ENCODE data around the gene VAMP7.
"Not testable (repeated sequence)": the region's sequence is repeated elsewhere in the genome, so short reads cannot be mapped to it uniquely, and the experiment has no call there.

Gene VAMP7

GRCh38 chrX:155983326-155983725 lies 102.2 kb downstream of the VAMP7 start:
- TF ChIP-seq JUND (IDR thresholded peaks at IDR 0.05; ENCODE audit: low read depth) = no peak
- in situ Hi-C loops (cut with HindIII; ENCODE audit: low pct_unique_long_range_greater_than_20kb, low sequenced_read_pairs) = no loop called here
- DNase-seq (ENCODE audit: low read depth in 1 of 2, low spot score in 1 of 2) = no peak

- no peak for DNase-seq (ENCODE audit: low read depth in 1 of 2, low spot score in 1 of 2)
- TF ChIP-seq JUND (IDR thresholded peaks at IDR 0.05; ENCODE audit: low read depth) = no peak
- in situ Hi-C loops (cut with HindIII; ENCODE audit: low pct_unique_long_range_greater_than_20kb, low sequenced_read_pairs) = no loop called here
Measured at GRCh38 chrX:155985208-155985607, 104.1 kb downstream of the VAMP7 start.

- DNase-seq (ENCODE audit: low read depth in 1 of 2, low spot score in 1 of 2); in situ Hi-C loops (cut with HindIII; ENCODE audit: low pct_unique_long_range_greater_than_20kb, low sequenced_read_pairs): not testable (repeated sequence)
Measured at GRCh38 chrX:155986995-155987394, 105.8 kb downstream of the VAMP7 start.

GRCh38 chrX:155988859-155989258 lies 107.7 kb downstream of the VAMP7 start:
- in situ Hi-C loops (cut with HindIII; ENCODE audit: low pct_unique_long_range_greater_than_20kb, low sequenced_read_pairs) = no loop called here
- no peak for TF ChIP-seq JUND (IDR thresholded peaks at IDR 0.05; ENCODE audit: low read depth)
- DNase-seq (ENCODE audit: low read depth in 1 of 2, low spot score in 1 of 2) = no peak
